Psoas muscle (tissue), 8 donors: Measurements from ENCODE around the gene LACC1. TPM values are rescaled to one million over a fixed set of nuclear protein-coding genes. Genes with fewer than 3 reads are reported as not detected.

Experiments
- ATAC-seq, 4 donors: fragments of 200-7000 bp; cut with Tn5 transposase; one replicate each; pipeline ENCODE4 v1.9.1; 2020; ENCODE audit warnings: moderate library complexity in 3 of 4, mild to moderate bottlenecking in 2 of 4
- DNase-seq, 2 donors: peaks; one replicate each; pipeline ENCODE4 v3.0.0-alpha.2; 2020
- H3K27ac ChIP-seq: fragments of 200-600 bp; one replicate; pipeline ENCODE4 v1.8.0; 2022
- H3K27me3 ChIP-seq, 3 donors: fragments of 200-600 bp in 1 of 3; one replicate each; pipeline versions ENCODE4 v1.6.1 to v1.8.0; 2013 to 2022; ENCODE audit warnings: low read length in 2 of 3, mild to moderate bottlenecking in 2 of 3, moderate library complexity in 1 of 3; ENCODE audit not compliant: insufficient read depth in 3 of 3
- H3K36me3 ChIP-seq, 2 donors: fragments of 200-600 bp in 1 of 2; one replicate each; pipeline versions ENCODE4 v1.6.1 to v1.8.0; 2013 to 2022; ENCODE audit warnings: low read depth in 1 of 2, mild to moderate bottlenecking in 1 of 2, moderate library complexity in 1 of 2; ENCODE audit not compliant: insufficient read depth in 1 of 2
- H3K4me1 ChIP-seq: fragments of 200-600 bp; one replicate; pipeline ENCODE4 v1.8.0; 2022
- H3K4me3 ChIP-seq: fragments of 200-600 bp; one replicate; pipeline ENCODE4 v1.8.0; 2022; ENCODE audit warnings: mild to moderate bottlenecking
- H3K9me3 ChIP-seq: fragments of 200-600 bp; one replicate; pipeline ENCODE4 v1.8.0; 2022
- WGBS, 3 donors: extraction: QIAGEN DNeasy Blood & Tissue Kit; methylation state at CpG; one replicate each; pipeline versions ENCODE4 v1.1.6 to v1.1.7; 2013; 5-methylcytosine and 5-hydroxymethylcytosine counted together
- intact Hi-C, 2 donors: fragments of 100-400 bp; cut with DNase I; formaldehyde crosslinking; loops; one replicate each; pipeline versions ENCODE4 v1.11.0 to v1.14.2; 2022
- polyA plus RNA-seq, 3 donors: library from polyadenylated mRNA; stranded (reverse); fragments of 200-250 nt; gene quantifications; one replicate each; pipeline ENCODE4 v1.2.3, GENCODE V29; 2013
- total RNA-seq, 4 donors: library from RNA; stranded (reverse); fragmentation: NEBNext Ultra II Directional in 2 of 4; extraction: Animal tissue kit (Norgen Biotek cat#: 25700) in 2 of 4; gene quantifications; one replicate each; pipeline versions ENCODE4 v1.2.1 to v1.2.4, GENCODE V29; 2021 to 2023
- TF ChIP-seq, protein P1 (sequence below): fragments of 200-600 bp; IDR thresholded peaks from one replicate; pipeline ENCODE4 v1.8.0; 2022; ENCODE audit warnings: antibody characterized with exemption
- donor health status: healthy with polysubstance abuse.
- donor health status: DM: no; HTN: no; CAD: no; lungs with moderate emphysema.
- donor health status: Bipolar disorder and iron deficiency.
- donor health status: healthy.
- donor health status: DM: yes; HTN: yes; CAD: no.
- donor health status: DM: no; HTN: no; CAD: no.
- donor health status: DM: no; HTN: no; CAD: no.
- donor health status: DM: yes; HTN: yes; CAD: no.

The LACC1 gene
- total and polyA plus RNA-seq, 7 donors: 0.35 to 3.2 (median 1.9) TPM

DNA sequence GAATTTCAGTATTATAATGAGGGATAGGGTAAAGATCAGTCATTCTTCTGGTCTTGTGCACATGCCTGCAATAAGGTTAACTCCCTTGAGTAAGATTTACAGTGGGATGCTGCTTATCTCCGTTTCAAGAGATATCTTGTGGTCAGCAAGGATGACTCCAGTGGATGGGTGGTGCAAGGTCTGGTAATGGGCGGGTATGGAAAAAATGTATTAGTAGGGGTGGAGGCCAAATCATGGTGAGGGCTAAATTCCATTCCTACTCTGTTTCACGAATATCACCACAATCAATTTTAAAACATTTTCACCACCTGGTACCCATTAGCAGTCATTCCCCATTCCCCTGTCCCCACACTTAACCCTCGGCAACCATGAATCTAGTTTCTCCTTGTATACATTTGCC is 40.8 kb upstream of the LACC1 start:
- DNase-seq (no peak), ATAC-seq (no peak)
- no peaks in the 10 kb centered on the region for H3K4me1 ChIP-seq
- WGBS, 3 donors: 69 to 79% (median 76%) methylated on average over 4 of the region's 4 CpGs
- no peaks in the 10 kb centered on the region for H3K36me3 ChIP-seq
- no peak overlapping the region for H3K4me3 ChIP-seq
- TF ChIP-seq, protein P1, sequence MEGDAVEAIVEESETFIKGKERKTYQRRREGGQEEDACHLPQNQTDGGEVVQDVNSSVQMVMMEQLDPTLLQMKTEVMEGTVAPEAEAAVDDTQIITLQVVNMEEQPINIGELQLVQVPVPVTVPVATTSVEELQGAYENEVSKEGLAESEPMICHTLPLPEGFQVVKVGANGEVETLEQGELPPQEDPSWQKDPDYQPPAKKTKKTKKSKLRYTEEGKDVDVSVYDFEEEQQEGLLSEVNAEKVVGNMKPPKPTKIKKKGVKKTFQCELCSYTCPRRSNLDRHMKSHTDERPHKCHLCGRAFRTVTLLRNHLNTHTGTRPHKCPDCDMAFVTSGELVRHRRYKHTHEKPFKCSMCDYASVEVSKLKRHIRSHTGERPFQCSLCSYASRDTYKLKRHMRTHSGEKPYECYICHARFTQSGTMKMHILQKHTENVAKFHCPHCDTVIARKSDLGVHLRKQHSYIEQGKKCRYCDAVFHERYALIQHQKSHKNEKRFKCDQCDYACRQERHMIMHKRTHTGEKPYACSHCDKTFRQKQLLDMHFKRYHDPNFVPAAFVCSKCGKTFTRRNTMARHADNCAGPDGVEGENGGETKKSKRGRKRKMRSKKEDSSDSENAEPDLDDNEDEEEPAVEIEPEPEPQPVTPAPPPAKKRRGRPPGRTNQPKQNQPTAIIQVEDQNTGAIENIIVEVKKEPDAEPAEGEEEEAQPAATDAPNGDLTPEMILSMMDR: no peak
- H3K27me3 ChIP-seq: no peaks in the 10 kb centered on the region
- intact Hi-C loops: loop anchor here in 1 of 2 donors (5.0 kb wide), 1 partner anchor 93 kb away; no protein-coding TSS in a partner anchor
- no peaks in the 10 kb centered on the region for H3K9me3 ChIP-seq
- H3K27ac ChIP-seq: no peak overlapping the region

DNA sequence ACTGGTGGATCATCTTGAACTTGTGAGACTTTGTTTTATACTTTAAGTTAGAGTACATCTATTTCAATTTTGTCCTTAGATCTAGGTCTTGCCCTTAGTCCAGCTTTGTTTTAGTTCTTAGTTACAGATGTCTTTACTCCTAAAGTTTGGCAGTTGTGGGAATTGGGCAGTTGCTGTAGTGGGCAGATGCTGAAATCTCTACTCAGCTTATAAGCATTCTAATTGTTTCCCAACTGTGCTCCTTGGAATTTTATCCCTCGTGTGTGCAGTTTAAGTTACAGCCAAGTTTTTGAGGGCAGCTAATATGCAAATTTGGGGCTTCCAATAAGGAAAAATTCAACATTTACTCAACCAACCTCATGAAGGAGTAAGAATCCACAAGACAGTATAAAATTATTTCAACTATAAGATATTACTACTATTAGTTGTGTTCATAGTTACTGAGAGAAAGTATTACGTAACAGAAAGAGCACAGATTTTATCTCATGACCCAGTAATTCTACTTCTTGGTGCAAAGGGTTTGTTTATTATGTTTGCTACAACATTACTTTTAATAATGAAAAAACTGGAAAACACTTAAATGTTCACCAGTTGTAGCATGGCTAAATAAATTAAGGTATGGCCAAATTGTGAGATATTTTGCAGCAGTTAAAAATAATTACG is 33.1 kb upstream of the LACC1 start:
- H3K27ac ChIP-seq: no peak overlapping the region
- no peaks in the 10 kb centered on the region for H3K4me1 ChIP-seq
- peaks cover 8% of the 10 kb centered on the region for H3K9me3 ChIP-seq
- 75 to 82% (median 76%) methylated on average over 3 of the region's 3 CpGs for WGBS, 3 donors
- H3K36me3 ChIP-seq: no peaks in the 10 kb centered on the region
- TF ChIP-seq, protein P1: no peak
- ATAC-seq (no peak), DNase-seq (no peak)
- intact Hi-C loops: no loop called here
- H3K27me3 ChIP-seq: peaks cover 0 to 3% (median 0%) of the 10 kb centered on the region in 3 donors
- no peak overlapping the region for H3K4me3 ChIP-seq

- H3K27me3 ChIP-seq: peaks cover 0 to 3% (median 0%) of the 10 kb centered on the region in 3 donors
- H3K9me3 ChIP-seq: peaks cover 20% of the 10 kb centered on the region
- WGBS, 3 donors: 86 to 95% (median 87%) methylated on average over 1 of the region's 1 CpG
- H3K27ac ChIP-seq: no peak overlapping the region
- no peak overlapping the region for H3K4me3 ChIP-seq
- TF ChIP-seq, protein P1: no peak
- no peak for ATAC-seq
- H3K36me3 ChIP-seq: no peaks in the 10 kb centered on the region
- intact Hi-C loops: no loop called here
- no peak for DNase-seq
- H3K4me1 ChIP-seq: no peaks in the 10 kb centered on the region
Observed at GRCh38 chr13:43848001-43848649, 31.6 kb upstream of the LACC1 start.

DNA sequence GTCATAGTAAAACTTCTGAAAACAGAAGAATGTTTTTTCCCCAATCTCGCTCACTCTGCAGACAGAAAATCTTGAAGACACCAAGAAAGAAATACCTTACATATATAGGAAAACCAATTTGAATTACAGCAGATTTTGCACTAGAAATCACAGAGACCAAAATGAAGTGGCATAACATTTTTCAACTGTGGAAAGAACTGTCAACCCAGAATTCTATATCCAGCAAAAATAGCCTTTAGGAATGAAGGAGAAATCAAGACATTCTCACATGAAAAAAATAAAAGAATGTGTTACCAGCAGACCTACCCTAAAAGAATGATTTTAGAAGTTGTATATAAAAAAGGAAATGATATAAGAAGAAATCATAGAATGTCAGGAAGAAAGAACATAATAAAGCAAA is 28.8 kb upstream of the LACC1 start:
- Histone ChIP-seq H3K36me3 (no peaks in the 10 kb centered on the region), H3K9me3 (peaks cover 27% of the 10 kb centered on the region), H3K4me1 (no peaks in the 10 kb centered on the region), H3K27me3 (peaks cover 0 to 3% (median 0%) of the 10 kb centered on the region in 3 donors), H3K4me3 (no peak overlapping the region), H3K27ac (no peak overlapping the region)
- ATAC-seq (no peak), DNase-seq (no peak)
- intact Hi-C loops: no loop called here
- 95 to 97% (median 97%) methylated on average over 1 of the region's 1 CpG for WGBS, 3 donors
- TF ChIP-seq, protein P1: no peak
